SK-N-SH (cell line): ENCODE results near the gene FAM53C. TPM values are rescaled to one million over a fixed set of nuclear protein-coding genes. Genes with fewer than 3 reads are reported as not detected.
A peak's percentile ranks its signal among the peaks of the same experiment; 100 is the strongest.

ENCODE experiments used
- CTCF ChIA-PET: fragments of 300-600, 350-600 bp; formaldehyde crosslinking; extraction: SDS; loops from one replicate; lab custom pipeline; 2021; lab: Yijun Ruan, JAX
- POLR2A ChIA-PET: fragments of 350-600 bp; sonication (Branson Sonifier 250); formaldehyde crosslinking; extraction: SDS; loops from one replicate; lab custom pipeline; 2020; ENCODE audit warnings: antibody characterized with exemption, inconsistent platforms; lab: Yijun Ruan, JAX
- DNase-seq: peaks from one replicate; pipeline ENCODE4 v3.0.0; 2012
- H2AFZ ChIP-seq: fragments of 200-600 bp; sonication (generic); 2 replicates; pipeline ENCODE4 v1.8.1; 2016; ENCODE audit warnings: antibody characterized with exemption, mild to moderate bottlenecking, low read depth
- H3F3A ChIP-seq: fragments of 200-600 bp; sonication (generic); replicated peaks from 2 replicates; pipeline ENCODE3; 2016; ENCODE audit warnings: antibody characterized with exemption, mild to moderate bottlenecking; ENCODE audit not compliant: insufficient read depth
- H3K27ac ChIP-seq, 2 experiments: fragments of 200-500 bp in 1 of 2; fragments of 200-600 bp in 1 of 2; sonication (Bioruptor generic) in 1 of 2; sonication (generic), shearing (Covaris generic) in 1 of 2; 2 replicates each; pipeline versions ENCODE4 v1.5.1 to v1.6.1; 2014 to 2016; ENCODE audit warnings: low read depth in 2 of 2, inconsistent platforms in 1 of 2, low read length in 1 of 2, mild to moderate bottlenecking in 1 of 2, mixed read lengths in 1 of 2
- H3K27me3 ChIP-seq: fragments of 200-600 bp; sonication (generic), shearing (Covaris generic); 2 replicates; pipeline ENCODE4 v1.6.1; 2016; ENCODE audit warnings: mixed run types; ENCODE audit not compliant: insufficient read depth
- H3K36me3 ChIP-seq, 2 experiments: fragments of 200-500 bp in 1 of 2; fragments of 200-600 bp in 1 of 2; sonication (Bioruptor generic) in 1 of 2; sonication (generic) in 1 of 2; replicated peaks in 1 of 2; 2 replicates each; pipeline versions ENCODE3 to v1.5.1; 2014 to 2016; ENCODE audit warnings: low read length in 1 of 2, mild to moderate bottlenecking in 1 of 2; ENCODE audit not compliant: insufficient read depth in 2 of 2, control insufficient read depth in 1 of 2
- H3K4me1 ChIP-seq, 2 experiments: fragments of 200-500 bp in 1 of 2; fragments of 200-600 bp in 1 of 2; sonication (Bioruptor generic) in 1 of 2; sonication (generic), shearing (Covaris generic) in 1 of 2; 2 replicates each; pipeline versions ENCODE4 v1.5.1 to v1.6.1; 2014 to 2016; ENCODE audit warnings: low read depth in 1 of 2, low read length in 1 of 2, mixed run types in 1 of 2; ENCODE audit not compliant: insufficient read depth in 2 of 2, control insufficient read depth in 1 of 2
- H3K4me2 ChIP-seq: fragments of 200-600 bp; sonication (generic), shearing (Covaris generic); 2 replicates; pipeline ENCODE4 v1.6.1; 2017; ENCODE audit warnings: mixed run types
- H3K4me3 ChIP-seq, 2 experiments: fragments of 200-500 bp in 1 of 2; fragments of 200-600 bp in 1 of 2; sonication (Bioruptor generic) in 1 of 2; sonication (generic), shearing (Covaris generic) in 1 of 2; 2 replicates each; pipeline versions ENCODE4 v1.5.1 to v1.8.1; 2014 to 2016; ENCODE audit warnings: low read depth in 2 of 2, inconsistent platforms in 1 of 2, low read length in 1 of 2, mild to moderate bottlenecking in 1 of 2, mixed read lengths in 1 of 2, moderate library complexity in 1 of 2
- H3K79me2 ChIP-seq: fragments of 200-600 bp; sonication (generic); 2 replicates; pipeline ENCODE4 v1.8.1; 2017; ENCODE audit warnings: mild to moderate bottlenecking; ENCODE audit not compliant: insufficient read depth
- H3K9ac ChIP-seq: fragments of 200-600 bp; sonication (generic); 2 replicates; pipeline ENCODE4 v1.6.1; 2017; ENCODE audit warnings: mixed run types
- H3K9me2 ChIP-seq: fragments of 200-600 bp; sonication (generic); 2 replicates; pipeline ENCODE4 v1.6.1; 2017; ENCODE audit warnings: mixed run types
- H3K9me3 ChIP-seq: fragments of 200-600 bp; sonication (generic); 2 replicates; pipeline ENCODE4 v1.6.1; 2017; ENCODE audit warnings: mixed run types, mild to moderate bottlenecking, moderate library complexity
- H4K20me1 ChIP-seq: fragments of 200-600 bp; sonication (generic); 2 replicates; pipeline ENCODE4 v1.6.1; 2017; ENCODE audit warnings: mild to moderate bottlenecking, mixed run types; ENCODE audit not compliant: insufficient read depth
- CHD2 ChIP-seq: fragments of 150-350 bp; IDR thresholded peaks from 2 replicates; pipeline ENCODE4 v1.6.1; 2018; ENCODE audit warnings: low read length; ENCODE audit not compliant: partially characterized antibody
- ELF1 ChIP-seq: IDR thresholded peaks from 2 replicates; pipeline ENCODE4 v1.4.0; 2012
- FOSL2 ChIP-seq: IDR thresholded peaks from 2 replicates; pipeline ENCODE4 v1.4.0; 2012; ENCODE audit warnings: low read depth, mild to moderate bottlenecking, moderate library complexity, borderline replicate concordance
- MXI1 ChIP-seq: IDR thresholded peaks from 2 replicates; pipeline ENCODE4 v1.6.1; 2012; ENCODE audit warnings: mild to moderate bottlenecking, low read depth, low read length, improper control_type of control experiment
- NFIC ChIP-seq: IDR thresholded peaks from 2 replicates; pipeline ENCODE4 v1.4.0; 2012; ENCODE audit warnings: borderline replicate concordance
- NRF1 ChIP-seq: IDR thresholded peaks from 2 replicates; pipeline ENCODE4 v1.6.1; 2012; ENCODE audit warnings: low read depth, mild to moderate bottlenecking, low read length
- POLR2AphosphoS5 ChIP-seq: IDR thresholded peaks from 2 replicates; pipeline ENCODE4 v1.6.1; 2012; ENCODE audit warnings: low read depth, low read length
- SMC3 ChIP-seq: IDR thresholded peaks from 2 replicates; pipeline ENCODE4 v1.6.1; 2012; ENCODE audit warnings: low read depth, low read length, improper control_type of control experiment
- TCF12 ChIP-seq: IDR thresholded peaks from 2 replicates; pipeline ENCODE4 v1.4.0; 2012
- WGBS: methylation state at CpG from one replicate; pipeline ENCODE4 v1.1.6; 2017; ENCODE audit warnings: low lambda C conversion rate; 5-methylcytosine and 5-hydroxymethylcytosine counted together
- polyA plus RNA-seq, 3 experiments: library from polyadenylated mRNA; depleted of rRNA; stranded (reverse); fragments of >200 nt; gene quantifications; 2 replicates each; pipeline ENCODE4 v1.2.3, GENCODE V29; 2012
- TF ChIP-seq, protein P1 (sequence below): IDR thresholded peaks from 2 replicates; pipeline ENCODE4 v1.4.0; 2012; ENCODE audit warnings: low read depth
- TF ChIP-seq, protein P2 (sequence below): IDR thresholded peaks from 2 replicates; pipeline ENCODE4 v1.4.0; 2012; ENCODE audit warnings: low read depth, borderline replicate concordance
- TF ChIP-seq, protein P3 (sequence below): fragments of 150-350 bp; IDR thresholded peaks from 2 replicates; pipeline ENCODE4 v1.6.1; 2016; ENCODE audit warnings: mild to moderate bottlenecking, low read depth, low read length
- TF ChIP-seq, protein P4 (sequence below): IDR thresholded peaks from 2 replicates; pipeline ENCODE4; 2012
- TF ChIP-seq, protein P5 (sequence below): fragments of 150-350 bp; IDR thresholded peaks from 2 replicates; pipeline ENCODE4 v1.6.1; 2017; ENCODE audit warnings: antibody characterized with exemption, low read length, low read depth, borderline replicate concordance

Gene FAM53C
- polyA plus RNA-seq, 1 of the 3 experiments (the other 2 are of a cell fraction), result 14.5 TPM

DNA sequence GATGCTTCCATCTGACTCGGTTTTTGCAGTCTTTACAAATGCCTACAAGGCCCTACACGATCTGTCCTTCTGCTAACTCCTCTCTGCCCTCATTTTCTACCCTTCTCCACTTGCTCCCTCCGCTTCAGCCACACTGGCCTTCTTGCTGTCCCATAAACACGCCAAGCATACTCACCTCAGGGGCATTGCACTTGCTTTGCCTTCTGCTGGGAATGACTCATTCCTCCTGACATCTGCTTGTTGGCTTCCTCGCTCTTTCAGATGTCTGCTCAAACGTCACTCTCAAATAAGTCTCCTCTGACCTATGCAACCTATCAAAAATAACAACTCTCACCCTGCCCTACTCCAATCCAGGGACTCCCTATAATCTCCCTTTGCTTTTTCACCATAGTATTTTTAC is 34.7 kb upstream of the FAM53C start:
- H3F3A ChIP-seq, result no peaks in the 10 kb centered on the region
- DNase-seq, result no peak
- no peak overlapping the region for H3K9ac ChIP-seq
- H3K79me2 ChIP-seq, result no peaks in the 10 kb centered on the region
- no peak overlapping the region for H3K4me3 ChIP-seq
- H4K20me1 ChIP-seq, result no peaks in the 10 kb centered on the region
- ChIA-PET CTCF (interaction anchor here (0.6 to 1.2 kb wide), 3 partner anchors 18 to 124 kb away, joined by 3 read pairs; partner anchors contain the start of gene KIF20A), POLR2A (no interaction called here)
- H3K4me1 ChIP-seq, result no peaks in the 10 kb centered on the region
- H3K9me2 ChIP-seq, result no peaks in the 10 kb centered on the region
- H2AFZ ChIP-seq, result no peak overlapping the region
- no peak overlapping the region for H3K27ac ChIP-seq
- no peak overlapping the region for H3K4me2 ChIP-seq
- H3K27me3 ChIP-seq, result no peaks in the 10 kb centered on the region
- H3K36me3 ChIP-seq, result peaks cover 0 to 4% of the 10 kb centered on the region in 2 experiments
- H3K9me3 ChIP-seq, result no peaks in the 10 kb centered on the region
- 0 out of 2 replicates have a peak, but pooled peaks have one; percentile 30 for TF ChIP-seq FOSL2
- TF ChIP-seq MXI1, result no peak
- 80% methylated on average over 6 of the region's 6 CpGs for WGBS

DNA sequence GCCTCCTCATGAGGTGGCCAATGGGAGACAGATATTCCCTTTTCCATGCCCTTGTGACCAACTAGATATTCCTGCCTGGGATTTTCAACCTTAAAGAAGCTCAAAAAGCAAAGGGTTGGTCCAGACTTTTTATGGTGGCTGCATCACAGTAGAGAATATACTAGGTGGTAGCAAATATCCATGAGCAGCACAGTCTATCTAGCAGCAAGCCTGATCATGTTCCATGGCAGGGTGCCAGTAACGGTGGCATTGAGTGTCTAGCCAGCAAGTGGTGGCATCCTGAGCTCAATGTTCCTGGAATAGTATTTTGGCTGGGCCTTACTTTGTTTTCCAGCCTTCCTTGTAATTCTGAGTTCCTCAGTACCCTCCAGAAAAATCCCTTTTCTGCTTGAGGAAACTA is 32.3 kb upstream of the FAM53C start:
- Histone ChIP-seq H2AFZ (no peak overlapping the region), H3K27ac (no peak overlapping the region), H3K79me2 (no peaks in the 10 kb centered on the region), H3K36me3 (no peaks in the 10 kb centered on the region), H3K4me1 (no peaks in the 10 kb centered on the region), H4K20me1 (no peaks in the 10 kb centered on the region), H3K4me2 (no peak overlapping the region), H3K9me3 (no peaks in the 10 kb centered on the region), H3K27me3 (no peaks in the 10 kb centered on the region), H3F3A (no peaks in the 10 kb centered on the region), H3K9me2 (no peaks in the 10 kb centered on the region), H3K4me3 (no peak overlapping the region), H3K9ac (no peak overlapping the region)
- ChIA-PET CTCF (interaction anchor here (1.3 to 2.3 kb wide), 3 partner anchors 23 to 83 kb away, joined by 5 to 11 read pairs (median 5); partner anchors contain the start of gene KDM3B), POLR2A (no interaction called here)
- DNase-seq, result no peak
- WGBS, result 100% methylated on average over 1 of the region's 1 CpG
- TF ChIP-seq, protein P1, sequence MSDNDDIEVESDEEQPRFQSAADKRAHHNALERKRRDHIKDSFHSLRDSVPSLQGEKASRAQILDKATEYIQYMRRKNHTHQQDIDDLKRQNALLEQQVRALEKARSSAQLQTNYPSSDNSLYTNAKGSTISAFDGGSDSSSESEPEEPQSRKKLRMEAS, result no peak
- no peak for TF ChIP-seq NRF1
- TF ChIP-seq, protein P2, sequence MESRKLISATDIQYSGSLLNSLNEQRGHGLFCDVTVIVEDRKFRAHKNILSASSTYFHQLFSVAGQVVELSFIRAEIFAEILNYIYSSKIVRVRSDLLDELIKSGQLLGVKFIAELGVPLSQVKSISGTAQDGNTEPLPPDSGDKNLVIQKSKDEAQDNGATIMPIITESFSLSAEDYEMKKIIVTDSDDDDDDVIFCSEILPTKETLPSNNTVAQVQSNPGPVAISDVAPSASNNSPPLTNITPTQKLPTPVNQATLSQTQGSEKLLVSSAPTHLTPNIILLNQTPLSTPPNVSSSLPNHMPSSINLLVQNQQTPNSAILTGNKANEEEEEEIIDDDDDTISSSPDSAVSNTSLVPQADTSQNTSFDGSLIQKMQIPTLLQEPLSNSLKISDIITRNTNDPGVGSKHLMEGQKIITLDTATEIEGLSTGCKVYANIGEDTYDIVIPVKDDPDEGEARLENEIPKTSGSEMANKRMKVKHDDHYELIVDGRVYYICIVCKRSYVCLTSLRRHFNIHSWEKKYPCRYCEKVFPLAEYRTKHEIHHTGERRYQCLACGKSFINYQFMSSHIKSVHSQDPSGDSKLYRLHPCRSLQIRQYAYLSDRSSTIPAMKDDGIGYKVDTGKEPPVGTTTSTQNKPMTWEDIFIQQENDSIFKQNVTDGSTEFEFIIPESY, result no peak
- TF ChIP-seq, protein P3, sequence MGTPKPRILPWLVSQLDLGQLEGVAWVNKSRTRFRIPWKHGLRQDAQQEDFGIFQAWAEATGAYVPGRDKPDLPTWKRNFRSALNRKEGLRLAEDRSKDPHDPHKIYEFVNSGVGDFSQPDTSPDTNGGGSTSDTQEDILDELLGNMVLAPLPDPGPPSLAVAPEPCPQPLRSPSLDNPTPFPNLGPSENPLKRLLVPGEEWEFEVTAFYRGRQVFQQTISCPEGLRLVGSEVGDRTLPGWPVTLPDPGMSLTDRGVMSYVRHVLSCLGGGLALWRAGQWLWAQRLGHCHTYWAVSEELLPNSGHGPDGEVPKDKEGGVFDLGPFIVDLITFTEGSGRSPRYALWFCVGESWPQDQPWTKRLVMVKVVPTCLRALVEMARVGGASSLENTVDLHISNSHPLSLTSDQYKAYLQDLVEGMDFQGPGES, result no peak
- no peak for TF ChIP-seq ELF1
- TF ChIP-seq TCF12, result no peak
- TF ChIP-seq POLR2AphosphoS5, result no peak
- TF ChIP-seq, protein P4, sequence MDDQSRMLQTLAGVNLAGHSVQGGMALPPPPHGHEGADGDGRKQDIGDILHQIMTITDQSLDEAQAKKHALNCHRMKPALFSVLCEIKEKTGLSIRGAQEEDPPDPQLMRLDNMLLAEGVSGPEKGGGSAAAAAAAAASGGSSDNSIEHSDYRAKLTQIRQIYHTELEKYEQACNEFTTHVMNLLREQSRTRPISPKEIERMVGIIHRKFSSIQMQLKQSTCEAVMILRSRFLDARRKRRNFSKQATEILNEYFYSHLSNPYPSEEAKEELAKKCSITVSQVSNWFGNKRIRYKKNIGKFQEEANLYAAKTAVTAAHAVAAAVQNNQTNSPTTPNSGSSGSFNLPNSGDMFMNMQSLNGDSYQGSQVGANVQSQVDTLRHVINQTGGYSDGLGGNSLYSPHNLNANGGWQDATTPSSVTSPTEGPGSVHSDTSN, result no peak
- TF ChIP-seq CHD2, result no peak
- TF ChIP-seq SMC3, result no peak
- TF ChIP-seq NFIC, result no peak
- TF ChIP-seq, protein P5, sequence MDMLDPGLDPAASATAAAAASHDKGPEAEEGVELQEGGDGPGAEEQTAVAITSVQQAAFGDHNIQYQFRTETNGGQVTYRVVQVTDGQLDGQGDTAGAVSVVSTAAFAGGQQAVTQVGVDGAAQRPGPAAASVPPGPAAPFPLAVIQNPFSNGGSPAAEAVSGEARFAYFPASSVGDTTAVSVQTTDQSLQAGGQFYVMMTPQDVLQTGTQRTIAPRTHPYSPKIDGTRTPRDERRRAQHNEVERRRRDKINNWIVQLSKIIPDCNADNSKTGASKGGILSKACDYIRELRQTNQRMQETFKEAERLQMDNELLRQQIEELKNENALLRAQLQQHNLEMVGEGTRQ, result no peak
